MM.1S (cell line): ENCODE results near the gene RCOR1.

Experiments
- EZH2 ChIP-seq: fragments of 300-600 bp; sonication (generic); optimal IDR thresholded peaks from 2 replicates; pipeline ENCODE3; 2017; ENCODE audit warnings: low read depth, mild to moderate bottlenecking, antibody characterized with exemption, low read length, mixed read lengths
- TF ChIP-seq, protein P1 (sequence below): fragments of 300-600 bp; sonication (generic); IDR thresholded peaks from 2 replicates; pipeline ENCODE4 v1.5.1; 2016; ENCODE audit warnings: antibody characterized with exemption, low read length, mixed read lengths

DNA sequence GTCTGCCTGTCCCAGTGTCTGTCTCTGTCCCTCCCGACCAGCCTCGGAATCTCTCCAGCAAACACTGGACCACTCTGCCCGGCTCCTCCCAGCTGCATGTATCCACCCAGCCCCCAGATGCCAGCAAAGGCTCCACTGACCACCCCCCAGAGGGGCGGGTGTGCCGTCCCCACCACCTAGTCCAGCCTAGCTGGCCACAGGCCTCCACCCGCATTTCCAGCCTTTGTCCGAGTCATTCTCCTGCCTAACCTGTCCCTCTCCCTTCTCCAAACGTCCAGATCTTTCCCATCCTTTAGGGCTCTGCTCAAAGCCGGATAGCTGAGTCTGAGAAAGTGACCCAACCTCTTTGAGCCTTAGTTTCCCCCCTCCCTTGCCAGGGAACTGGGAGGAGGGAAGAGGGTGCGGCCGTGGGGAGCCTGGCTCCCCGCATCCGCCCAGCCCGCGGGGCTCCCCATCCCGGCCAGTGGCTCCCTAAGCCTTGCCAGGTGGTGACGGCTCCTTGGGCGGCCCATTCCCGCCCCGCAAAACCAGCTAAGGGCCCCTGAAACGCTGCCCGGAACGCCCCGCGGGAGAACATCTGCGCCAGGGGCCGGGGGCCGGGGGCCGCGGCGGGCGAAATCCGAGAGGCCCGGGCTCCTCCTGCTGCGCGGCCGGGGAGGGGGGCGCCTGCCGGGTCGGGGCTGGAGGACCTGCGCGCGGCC, 48.3 kb upstream of the RCOR1 start:
- TF ChIP-seq, protein P1, sequence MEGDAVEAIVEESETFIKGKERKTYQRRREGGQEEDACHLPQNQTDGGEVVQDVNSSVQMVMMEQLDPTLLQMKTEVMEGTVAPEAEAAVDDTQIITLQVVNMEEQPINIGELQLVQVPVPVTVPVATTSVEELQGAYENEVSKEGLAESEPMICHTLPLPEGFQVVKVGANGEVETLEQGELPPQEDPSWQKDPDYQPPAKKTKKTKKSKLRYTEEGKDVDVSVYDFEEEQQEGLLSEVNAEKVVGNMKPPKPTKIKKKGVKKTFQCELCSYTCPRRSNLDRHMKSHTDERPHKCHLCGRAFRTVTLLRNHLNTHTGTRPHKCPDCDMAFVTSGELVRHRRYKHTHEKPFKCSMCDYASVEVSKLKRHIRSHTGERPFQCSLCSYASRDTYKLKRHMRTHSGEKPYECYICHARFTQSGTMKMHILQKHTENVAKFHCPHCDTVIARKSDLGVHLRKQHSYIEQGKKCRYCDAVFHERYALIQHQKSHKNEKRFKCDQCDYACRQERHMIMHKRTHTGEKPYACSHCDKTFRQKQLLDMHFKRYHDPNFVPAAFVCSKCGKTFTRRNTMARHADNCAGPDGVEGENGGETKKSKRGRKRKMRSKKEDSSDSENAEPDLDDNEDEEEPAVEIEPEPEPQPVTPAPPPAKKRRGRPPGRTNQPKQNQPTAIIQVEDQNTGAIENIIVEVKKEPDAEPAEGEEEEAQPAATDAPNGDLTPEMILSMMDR = no peak
- TF ChIP-seq EZH2 = no peak
